Neural cell (in vitro differentiated cells): Measurements from ENCODE around the gene POLE.

Source experiments
- EZH2 ChIP-seq: fragments of 200-600, 300-800 bp; shearing (Covaris generic), sonication (generic); IDR thresholded peaks from 2 replicates; pipeline ENCODE4 v1.6.1; 2014; ENCODE audit warnings: antibody characterized with exemption, low read length, borderline replicate concordance, mild to moderate bottlenecking; ENCODE audit not compliant: insufficient read depth, poor library complexity, severe bottlenecking
- POLR2AphosphoS5 ChIP-seq: IDR thresholded peaks from 2 replicates; pipeline ENCODE4 v1.6.1; 2012
- TF ChIP-seq, protein P1 (sequence below): fragments of 450-650 bp; IDR thresholded peaks from 2 replicates; pipeline ENCODE4 v1.5.1; 2014; ENCODE audit warnings: antibody characterized with exemption, mild to moderate bottlenecking, moderate library complexity; ENCODE audit not compliant: poor library complexity, severe bottlenecking

DNA sequence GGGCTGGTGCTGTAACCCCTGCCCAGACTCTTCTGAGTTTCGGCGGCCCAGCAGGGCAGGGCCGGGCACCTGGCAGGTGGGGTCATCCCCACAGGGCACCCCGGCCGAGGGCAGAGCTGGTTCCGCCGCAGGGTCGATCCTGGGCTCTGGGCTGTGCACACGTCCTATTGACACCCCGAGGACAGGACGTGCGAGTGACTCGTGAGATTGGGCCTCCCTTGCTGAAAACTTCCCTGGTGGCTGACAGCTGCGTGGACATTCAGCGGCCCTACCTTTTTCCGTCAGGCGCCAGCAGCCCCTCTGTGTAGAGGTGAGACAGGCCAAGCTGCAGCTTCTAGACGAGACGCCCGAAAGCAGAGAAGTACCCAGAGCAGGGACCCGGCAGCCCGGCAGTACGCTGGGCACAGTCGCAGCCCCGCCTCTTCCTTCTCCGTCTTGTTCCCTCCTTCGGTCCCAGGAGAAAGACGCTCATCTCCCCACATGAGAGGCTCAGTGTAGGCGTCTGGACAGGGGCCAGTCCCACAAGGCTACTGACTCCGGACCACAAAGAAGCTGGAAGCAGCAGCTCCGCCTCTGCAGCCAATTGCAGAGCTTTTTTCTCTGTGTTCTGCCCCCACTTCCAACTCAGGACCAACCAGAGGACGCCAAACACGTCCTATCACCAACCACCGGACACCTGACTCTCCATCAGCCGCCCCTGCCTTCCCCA, 76.9 kb downstream of the POLE start, which contains the start of gene LRCOL1:
- TF ChIP-seq, protein P1, sequence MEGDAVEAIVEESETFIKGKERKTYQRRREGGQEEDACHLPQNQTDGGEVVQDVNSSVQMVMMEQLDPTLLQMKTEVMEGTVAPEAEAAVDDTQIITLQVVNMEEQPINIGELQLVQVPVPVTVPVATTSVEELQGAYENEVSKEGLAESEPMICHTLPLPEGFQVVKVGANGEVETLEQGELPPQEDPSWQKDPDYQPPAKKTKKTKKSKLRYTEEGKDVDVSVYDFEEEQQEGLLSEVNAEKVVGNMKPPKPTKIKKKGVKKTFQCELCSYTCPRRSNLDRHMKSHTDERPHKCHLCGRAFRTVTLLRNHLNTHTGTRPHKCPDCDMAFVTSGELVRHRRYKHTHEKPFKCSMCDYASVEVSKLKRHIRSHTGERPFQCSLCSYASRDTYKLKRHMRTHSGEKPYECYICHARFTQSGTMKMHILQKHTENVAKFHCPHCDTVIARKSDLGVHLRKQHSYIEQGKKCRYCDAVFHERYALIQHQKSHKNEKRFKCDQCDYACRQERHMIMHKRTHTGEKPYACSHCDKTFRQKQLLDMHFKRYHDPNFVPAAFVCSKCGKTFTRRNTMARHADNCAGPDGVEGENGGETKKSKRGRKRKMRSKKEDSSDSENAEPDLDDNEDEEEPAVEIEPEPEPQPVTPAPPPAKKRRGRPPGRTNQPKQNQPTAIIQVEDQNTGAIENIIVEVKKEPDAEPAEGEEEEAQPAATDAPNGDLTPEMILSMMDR, result no peak
- TF ChIP-seq EZH2, result no peak
- TF ChIP-seq POLR2AphosphoS5, result no peak
